Muscle of back (tissue), 13 donors: Measurements from ENCODE around the gene PAK6. TPM values are rescaled to one million over a fixed set of nuclear protein-coding genes. Genes with fewer than 3 reads are reported as not detected.

ENCODE experiments used
- DNase-seq, 3 donors: peaks; one replicate each; pipeline versions ENCODE4 v3.0.0 to v3.0.0-alpha.2; 2013
- long read RNA-seq, 9 donors: transcript quantifications; one replicate each; lab custom pipeline, GENCODE V29; 2026
- polyA plus RNA-seq, 10 donors: library from polyadenylated mRNA; unstranded; fragments of 120-200 nt; gene quantifications; one replicate each; pipeline ENCODE4 v1.2.1, GENCODE V29; 2013; ENCODE audit not compliant: insufficient read length in 10 of 10

Gene PAK6
- 1 to 10 TPM in 2 of 10 donors, under 1 TPM in 8; 0.17 to 2.7 (median 0.44) TPM for polyA plus RNA-seq
- long read RNA-seq, donor 1, result 0 reads
- long read RNA-seq, donor 2, result 0 reads
- long read RNA-seq, donor 3, result 0 reads
- long read RNA-seq, donor 4, result 0 reads
- long read RNA-seq, donor 5, result 0 reads
- long read RNA-seq, donor 6, result 0 reads
- long read RNA-seq, donor 7, result 0 reads
- long read RNA-seq, donor 8, result 0 reads
- long read RNA-seq, donor 9, result 0 reads

- DNase-seq, result peak in 1 of 3 donors; percentile 67
Measured at GRCh38 chr15:40238532-40239403, at the start of gene PAK6. TSS of gene PAK6 (plus strand) at chr15:40239063. CDS start at chr15:40264786, 25,723 bp downstream.

DNA sequence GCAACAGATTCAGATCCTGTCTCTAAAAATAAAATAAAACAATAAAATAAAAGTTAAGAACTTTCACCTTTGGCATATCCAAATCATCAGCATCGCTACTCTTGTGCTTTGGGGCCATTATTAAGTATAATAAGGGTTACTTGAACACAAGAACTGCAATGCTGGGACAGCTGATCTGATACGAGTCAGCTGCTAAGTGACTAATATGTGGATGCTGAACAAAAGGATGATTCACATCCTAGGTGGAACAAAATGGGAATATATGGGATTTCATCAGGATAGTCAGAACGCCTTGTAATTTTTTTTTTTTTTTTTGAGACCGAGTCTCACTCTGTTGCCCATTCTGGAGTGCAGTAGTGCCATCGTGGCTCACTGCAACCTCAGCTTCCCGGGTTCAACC is 48.3 kb upstream of the PAK6 start:
- DNase-seq, result peak in 1 of 3 donors; percentile 7

DNA sequence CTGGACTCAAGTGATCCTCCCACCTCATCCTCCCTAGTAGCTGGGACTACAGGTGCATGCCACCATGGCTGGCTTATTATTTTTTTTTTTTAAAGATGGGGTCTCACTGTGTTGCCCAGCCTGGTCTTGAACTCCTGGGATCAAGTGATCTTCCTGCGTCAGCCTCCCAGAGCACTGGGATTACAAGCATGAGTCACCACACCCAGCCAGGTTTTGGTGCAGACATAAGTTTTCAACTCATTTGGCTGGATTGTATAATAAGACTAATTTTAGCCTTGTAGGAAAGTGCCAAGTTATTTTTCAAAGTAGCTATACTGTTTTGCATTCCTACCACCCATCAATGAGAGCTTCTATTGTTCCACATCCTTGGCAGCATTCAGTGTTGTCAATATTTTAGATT is 45.9 kb upstream of the PAK6 start:
- no peak for DNase-seq

- DNase-seq, result no peak
Measured at GRCh38 chr15:40197434-40197833, 41.4 kb upstream of the PAK6 start.

GRCh38 chr15:40198355-40199085 is 40.3 kb upstream of the PAK6 start:
- DNase-seq, result no peak

DNA sequence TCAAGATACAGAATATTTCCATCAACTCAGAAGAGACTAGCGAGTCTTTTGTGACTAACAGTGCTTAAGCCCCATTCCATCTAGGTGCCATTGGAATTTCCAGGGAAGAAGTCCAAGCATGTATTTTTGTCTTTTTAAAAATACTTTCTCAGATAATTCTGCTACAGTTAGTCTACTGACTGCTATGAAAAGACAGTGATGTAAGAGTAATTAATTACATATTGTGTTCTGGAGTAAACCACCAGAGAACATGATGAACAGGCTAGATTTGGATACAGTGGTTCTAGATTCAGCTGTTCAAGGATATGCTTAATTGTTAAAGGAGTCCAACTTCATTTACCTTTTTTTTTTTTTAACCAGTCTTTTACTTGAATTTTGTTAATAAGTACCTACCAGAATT is 34.8 kb upstream of the PAK6 start:
- no peak for DNase-seq

- DNase-seq, result peak; percentile 58 to 82 (median 78)
Measured at GRCh38 chr15:40217166-40217824, 21.6 kb upstream of the PAK6 start.

GRCh38 chr15:40219801-40220200 is 19.1 kb upstream of the PAK6 start:
- no peak for DNase-seq

GRCh38 chr15:40222131-40222530 is 16.7 kb upstream of the PAK6 start:
- no peak for DNase-seq

- DNase-seq, result no peak
Measured at GRCh38 chr15:40226736-40227135, 12.1 kb upstream of the PAK6 start.

GRCh38 chr15:40229316-40229715 is 9.5 kb upstream of the PAK6 start:
- DNase-seq, result no peak

GRCh38 chr15:40229956-40230355 is 8.9 kb upstream of the PAK6 start:
- DNase-seq, result no peak

- DNase-seq, result peak in 1 of 3 donors; percentile 26
Measured at GRCh38 chr15:40232625-40233070, 6.2 kb upstream of the PAK6 start.

DNA sequence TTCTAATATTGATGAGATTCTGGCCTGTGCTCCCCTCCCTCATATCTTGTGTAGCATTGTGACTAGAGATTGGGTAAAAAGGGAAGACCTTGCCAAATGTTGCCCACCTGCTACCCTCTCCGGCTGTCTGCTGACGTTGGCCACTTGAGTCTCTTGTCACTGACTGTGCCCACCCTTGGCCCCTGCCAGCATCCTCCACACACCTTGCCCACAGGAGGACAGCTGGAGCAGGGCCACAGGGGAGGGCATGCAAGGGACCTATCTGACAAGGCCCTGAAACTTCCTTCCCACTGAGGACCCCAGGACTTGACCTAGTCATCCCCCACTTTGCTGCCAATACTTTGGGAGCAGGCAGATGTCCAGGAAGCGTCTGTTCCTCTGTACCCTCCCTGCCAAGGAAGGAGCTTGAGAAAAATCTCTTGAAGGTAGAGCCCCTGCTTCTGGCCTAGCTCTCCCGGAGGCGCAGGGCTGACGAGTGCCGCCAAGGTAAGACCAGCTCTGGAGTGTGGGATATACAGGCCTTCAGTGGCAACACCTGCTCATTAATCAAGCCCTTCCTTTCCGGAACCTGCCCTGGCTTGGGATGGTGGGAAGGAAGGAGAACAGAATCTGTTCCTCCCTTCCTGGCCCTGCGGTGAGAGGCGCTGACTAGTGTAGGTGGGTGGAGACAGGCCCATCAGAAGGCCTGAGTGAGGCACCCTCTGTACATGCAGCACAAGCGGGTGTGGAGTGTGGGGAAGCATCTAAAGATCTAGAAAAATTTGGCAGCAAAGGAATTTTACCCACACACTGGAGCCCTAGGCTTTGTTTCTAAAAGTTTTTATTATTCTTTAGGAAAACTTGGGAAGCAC is 4.9 kb upstream of the PAK6 start:
- no peak for DNase-seq

GRCh38 chr15:40234783-40235182 is 4.1 kb upstream of the PAK6 start:
- DNase-seq, result no peak

DNA sequence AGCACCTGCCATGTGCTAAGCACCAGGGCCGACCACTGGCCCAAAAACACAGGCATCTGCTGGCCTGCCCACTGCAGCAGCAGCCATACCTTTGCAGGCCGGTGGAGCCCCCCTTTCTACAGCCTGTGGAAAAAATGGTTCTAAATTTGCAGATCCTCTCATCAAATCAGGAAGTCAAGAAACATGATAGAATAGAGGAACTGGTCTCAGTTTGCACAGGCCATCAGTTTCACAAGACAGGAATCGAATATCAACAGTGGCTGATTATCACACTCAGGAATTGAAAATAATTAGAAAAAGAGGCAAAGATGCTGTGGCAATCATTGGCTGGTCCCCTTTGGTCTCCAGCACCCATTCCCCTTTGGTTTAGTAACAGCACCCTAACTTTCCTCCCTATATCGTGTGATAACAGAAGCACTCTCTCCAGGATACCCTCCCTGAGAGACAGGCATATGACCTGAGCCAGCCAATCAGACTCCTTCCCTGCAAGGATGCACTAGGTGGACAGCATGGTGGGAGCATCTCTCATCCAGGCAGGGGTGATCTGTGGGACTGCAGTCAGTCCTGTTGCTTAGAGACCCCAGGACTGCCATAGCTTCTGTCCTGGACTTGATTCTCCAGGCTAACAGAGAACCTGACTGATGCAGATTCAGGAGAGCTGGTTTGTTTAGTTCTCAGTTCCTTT is 3.5 kb upstream of the PAK6 start:
- no peak for DNase-seq

- no peak for DNase-seq
Measured at GRCh38 chr15:40239404-40239692, 485 bp downstream of the PAK6 start.

GRCh38 chr15:40239693-40240618 is 1.1 kb downstream of the PAK6 start:
- DNase-seq, result no peak

DNA sequence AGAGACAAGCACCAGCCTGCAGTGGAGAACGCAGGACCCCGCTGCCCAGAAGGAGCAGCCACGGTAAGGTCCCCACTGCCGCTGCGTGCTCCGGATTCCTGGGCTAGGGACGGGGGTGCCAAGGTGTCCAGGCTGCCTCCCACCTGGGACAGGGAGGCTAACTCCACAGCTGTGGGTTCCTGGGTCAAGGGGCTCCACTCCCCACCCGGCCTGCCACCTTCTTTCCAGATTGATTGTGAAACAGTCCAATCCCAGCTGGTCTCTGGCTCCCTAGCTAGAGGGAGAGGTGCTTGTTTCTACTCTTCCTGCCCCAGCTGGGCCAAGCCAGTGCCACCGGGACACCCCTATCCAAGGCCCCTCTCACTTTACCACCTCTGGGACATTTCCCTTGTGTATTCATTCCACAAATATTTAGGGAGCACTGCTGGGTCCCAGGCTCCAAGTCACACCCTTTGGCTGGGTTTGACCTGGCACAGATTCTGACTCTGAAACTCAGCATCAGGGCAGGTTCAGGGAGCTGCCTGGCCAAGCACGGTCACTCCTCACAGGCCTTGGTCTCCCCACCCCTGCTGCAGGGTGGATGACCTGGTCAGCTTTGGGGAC is 1.9 kb downstream of the PAK6 start:
- no peak for DNase-seq
